DMS79 treated with DMSO at 0.1 percent for 48 hours (cell line): ENCODE measurements around the gene PFN1.
A peak's percentile ranks its signal among the peaks of the same experiment; 100 is the strongest.

ENCODE experiments used
- DNase-seq: peaks from one replicate; lab custom pipeline; 2025; lab: John Stamatoyannopoulos, UW

The PFN1 gene

GRCh38 chr17:4948166-4948930 is at the start of gene PFN1:
TSS of gene PFN1 (minus strand) at chr17:4948530. CDS start at chr17:4948394, 136 bp downstream.
- DNase-seq: peak; percentile 85

- DNase-seq: peak; percentile 83
These were observed 49.1 kb upstream of the PFN1 start, which contains the start of the genes INCA1 and KIF1C for GRCh38 chr17:4997302-4998026. TSS of gene INCA1 (minus strand) at chr17:4997522. CDS start at chr17:4994437, 3,085 bp downstream. TSS of gene KIF1C (plus strand) at chr17:4997950. CDS start at chr17:5000247, 2,297 bp downstream.

- no peak for DNase-seq
These were observed 45.8 kb upstream of the PFN1 start for GRCh38 chr17:4994081-4994595.

GRCh38 chr17:4987767-4988567 is 39.6 kb upstream of the PFN1 start:
- DNase-seq: peak; percentile 44

- DNase-seq: peak; percentile 70
These were observed 38.8 kb upstream of the PFN1 start, which contains the start of gene CAMTA2 for GRCh38 chr17:4986951-4987766. TSS of gene CAMTA2 (minus strand) at chr17:4987675. CDS start at chr17:4986222, 1,453 bp downstream.

- DNase-seq: no peak
These were observed 38.1 kb upstream of the PFN1 start for GRCh38 chr17:4986403-4986802.

GRCh38 chr17:4982305-4982704 is 34.0 kb upstream of the PFN1 start:
- DNase-seq: no peak

GRCh38 chr17:4980644-4981216 is 32.4 kb upstream of the PFN1 start:
- DNase-seq: no peak

- DNase-seq: no peak
These were observed 30.4 kb upstream of the PFN1 start for GRCh38 chr17:4978726-4979125.

- DNase-seq: no peak
These were observed 25.9 kb upstream of the PFN1 start for GRCh38 chr17:4974115-4974670.

GRCh38 chr17:4973256-4974114 is 25.2 kb upstream of the PFN1 start:
- DNase-seq: no peak

- no peak for DNase-seq
These were observed 24.4 kb upstream of the PFN1 start for GRCh38 chr17:4972752-4973151.

GRCh38 chr17:4972322-4972721 is 24.0 kb upstream of the PFN1 start:
- no peak for DNase-seq

- no peak for DNase-seq
These were observed 23.5 kb upstream of the PFN1 start for GRCh38 chr17:4971826-4972225.

GRCh38 chr17:4970273-4970672 is 21.9 kb upstream of the PFN1 start:
- DNase-seq: no peak

- DNase-seq: no peak
These were observed 21.3 kb upstream of the PFN1 start for GRCh38 chr17:4969551-4970173.

GRCh38 chr17:4969047-4969550 is 20.8 kb upstream of the PFN1 start:
- peak; percentile 52 for DNase-seq

- peak; percentile 44 for DNase-seq
These were observed 20.2 kb upstream of the PFN1 start for GRCh38 chr17:4968486-4969046.
